OCI-LY7 (cell line): Measurements from ENCODE around the gene DIPK1A. TPM values are rescaled to one million over a fixed set of nuclear protein-coding genes. Genes with fewer than 3 reads are reported as not detected.

Experiments
- BruUV-seq: library from RNA; stranded (reverse); fragments of 400-500 nt; replicated peaks from 2 replicates; lab custom pipeline; 2021; lab: Mats Ljungman, UMichigan
- CTCF ChIA-PET: fragments of 300-600 bp; sonication (Branson Sonifier 250); formaldehyde crosslinking; loops from one replicate; lab custom pipeline; 2022; ENCODE audit warnings: antibody characterized with exemption; ENCODE audit not compliant: unreplicated experiment; lab: Charles Lee
- POLR2A ChIA-PET: fragments of 300-600 bp; sonication (Branson Sonifier 250); formaldehyde crosslinking; loops from one replicate; lab custom pipeline; 2022; ENCODE audit warnings: antibody characterized with exemption; lab: Charles Lee
- DNase-seq: peaks from one replicate; pipeline ENCODE4 v3.0.0-alpha.2; 2015; ENCODE audit warnings: low spot score
- H2AFZ ChIP-seq: fragments of 200-600 bp; sonication (generic), shearing (Covaris generic); 2 replicates; pipeline ENCODE4 v1.6.1; 2014; ENCODE audit warnings: mild to moderate bottlenecking, antibody characterized with exemption, low read length, moderate library complexity
- H3K27ac ChIP-seq: fragments of 200-600 bp; sonication (generic); 2 replicates; pipeline ENCODE4 v1.5.1; 2014; ENCODE audit warnings: mixed run types, low read depth, mild to moderate bottlenecking, moderate library complexity, low read length, inconsistent platforms; ENCODE audit not compliant: poor library complexity, severe bottlenecking
- H3K36me3 ChIP-seq: fragments of 200-600 bp; sonication (generic); 2 replicates; pipeline ENCODE4 v1.6.1; 2014; ENCODE audit warnings: mild to moderate bottlenecking, antibody characterized with exemption, low read length, moderate library complexity, mixed read lengths; ENCODE audit not compliant: insufficient read depth
- H3K4me1 ChIP-seq: fragments of 200-600 bp; sonication (generic); 2 replicates; pipeline ENCODE4 v1.5.1; 2014; ENCODE audit warnings: mild to moderate bottlenecking, low read length; ENCODE audit not compliant: insufficient read depth, poor library complexity, severe bottlenecking
- H3K4me2 ChIP-seq: fragments of 200-600 bp; sonication (generic); 2 replicates; pipeline ENCODE4 v1.6.1; 2014; ENCODE audit warnings: mild to moderate bottlenecking, low read length
- H3K4me3 ChIP-seq: fragments of 200-600 bp; sonication (generic); 2 replicates; pipeline ENCODE4 v1.5.1; 2014; ENCODE audit warnings: mild to moderate bottlenecking, low read depth, low read length; ENCODE audit not compliant: poor library complexity, severe bottlenecking
- H3K79me2 ChIP-seq: fragments of 200-600 bp; sonication (generic); 2 replicates; pipeline ENCODE4 v1.6.1; 2016; ENCODE audit warnings: low read depth, mild to moderate bottlenecking, low read length, moderate library complexity, mixed read lengths; ENCODE audit not compliant: insufficient read depth
- H3K9me2 ChIP-seq: fragments of 200-600 bp; sonication (generic); 2 replicates; pipeline ENCODE4 v1.6.1; 2016; ENCODE audit warnings: mild to moderate bottlenecking, low read length, mixed read lengths; ENCODE audit not compliant: insufficient read depth
- H3K9me3 ChIP-seq: fragments of 200-600 bp; sonication (generic); 2 replicates; pipeline ENCODE4 v1.6.1; 2014; ENCODE audit warnings: mild to moderate bottlenecking, mixed run types, low read length, mixed read lengths
- H4K20me1 ChIP-seq: fragments of 200-600 bp; sonication (generic); 2 replicates; pipeline ENCODE4 v1.6.1; 2014; ENCODE audit warnings: mild to moderate bottlenecking, antibody characterized with exemption, low read length, moderate library complexity, mixed read lengths; ENCODE audit not compliant: insufficient read depth
- EZH2phosphoT487 ChIP-seq: fragments of 200-600 bp; sonication (generic); IDR thresholded peaks from 2 replicates; pipeline ENCODE4 v1.6.1; 2018; ENCODE audit warnings: low read depth, borderline replicate concordance, mild to moderate bottlenecking, mixed run types, antibody characterized with exemption, low read length, moderate library complexity, mixed read lengths
- intact Hi-C: fragments of 100-400 bp; cut with micrococcal nuclease; formaldehyde crosslinking; loops from one replicate; pipeline ENCODE4 v1.10.0; 2022; ENCODE audit not compliant: unreplicated experiment
- total RNA-seq, 2 experiments: library from RNA; depleted of rRNA in 1 of 2; stranded (reverse); fragments of >200 nt in 1 of 2; shearing (Covaris generic) in 1 of 2; gene quantifications; 2 replicates each; pipeline ENCODE4 v1.2.3, GENCODE V29; 2014 to 2022
- TF ChIP-seq, protein P1 (sequence below): fragments of 200-600 bp; sonication (generic); conservative IDR thresholded peaks from 2 replicates; pipeline ENCODE4 v1.5.1; 2014; ENCODE audit warnings: mild to moderate bottlenecking, antibody characterized with exemption, low read length, moderate library complexity, mixed read lengths

The DIPK1A gene
- total RNA-seq, 2 experiments from 2014 or later: 13.0 to 25.4 TPM

DNA sequence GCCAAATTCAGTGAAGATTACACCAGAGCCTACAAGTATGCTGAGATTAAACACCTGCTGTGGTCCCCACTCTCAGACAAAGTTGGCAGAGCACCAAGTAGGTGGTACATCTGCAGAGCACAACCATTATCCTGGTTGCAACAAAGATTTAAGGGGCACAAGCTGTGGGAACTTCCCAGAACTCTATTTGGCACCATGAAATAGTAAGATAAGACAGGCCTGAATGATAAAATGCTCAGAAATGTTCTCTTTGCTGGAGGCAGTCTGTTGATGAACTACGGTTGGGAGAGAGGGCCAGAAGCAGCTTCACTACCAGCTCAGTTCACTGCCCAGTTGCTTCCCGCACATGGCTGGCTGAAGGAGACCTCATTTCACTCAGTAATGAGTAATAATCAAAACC lies 109.5 kb downstream of the DIPK1A start:
- Histone ChIP-seq H3K27ac (no peak overlapping the region), H3K4me1 (peaks cover 11% of the 10 kb centered on the region), H3K4me3 (no peak overlapping the region), H3K79me2 (peaks cover 37% of the 10 kb centered on the region; the same call in 1 of the 2 replicates), H4K20me1 (no peaks in the 10 kb centered on the region), H3K4me2 (no peak overlapping the region), H2AFZ (no peak overlapping the region), H3K9me2 (no peaks in the 10 kb centered on the region), H3K36me3 (peaks cover 61% of the 10 kb centered on the region), H3K9me3 (no peaks in the 10 kb centered on the region)
- POLR2A ChIA-PET: interaction anchor here (0.9 kb wide), 2 partner anchors 13 to 15 kb away, joined by 3 read pairs; no protein-coding TSS in a partner anchor
- intact Hi-C loops: no loop called here
- no TSS peak for BruUV-seq
- CTCF ChIA-PET: no interaction called here
- DNase-seq: no peak
- TF ChIP-seq EZH2phosphoT487: no peak
- TF ChIP-seq, protein P1, sequence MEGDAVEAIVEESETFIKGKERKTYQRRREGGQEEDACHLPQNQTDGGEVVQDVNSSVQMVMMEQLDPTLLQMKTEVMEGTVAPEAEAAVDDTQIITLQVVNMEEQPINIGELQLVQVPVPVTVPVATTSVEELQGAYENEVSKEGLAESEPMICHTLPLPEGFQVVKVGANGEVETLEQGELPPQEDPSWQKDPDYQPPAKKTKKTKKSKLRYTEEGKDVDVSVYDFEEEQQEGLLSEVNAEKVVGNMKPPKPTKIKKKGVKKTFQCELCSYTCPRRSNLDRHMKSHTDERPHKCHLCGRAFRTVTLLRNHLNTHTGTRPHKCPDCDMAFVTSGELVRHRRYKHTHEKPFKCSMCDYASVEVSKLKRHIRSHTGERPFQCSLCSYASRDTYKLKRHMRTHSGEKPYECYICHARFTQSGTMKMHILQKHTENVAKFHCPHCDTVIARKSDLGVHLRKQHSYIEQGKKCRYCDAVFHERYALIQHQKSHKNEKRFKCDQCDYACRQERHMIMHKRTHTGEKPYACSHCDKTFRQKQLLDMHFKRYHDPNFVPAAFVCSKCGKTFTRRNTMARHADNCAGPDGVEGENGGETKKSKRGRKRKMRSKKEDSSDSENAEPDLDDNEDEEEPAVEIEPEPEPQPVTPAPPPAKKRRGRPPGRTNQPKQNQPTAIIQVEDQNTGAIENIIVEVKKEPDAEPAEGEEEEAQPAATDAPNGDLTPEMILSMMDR: no peak

DNA sequence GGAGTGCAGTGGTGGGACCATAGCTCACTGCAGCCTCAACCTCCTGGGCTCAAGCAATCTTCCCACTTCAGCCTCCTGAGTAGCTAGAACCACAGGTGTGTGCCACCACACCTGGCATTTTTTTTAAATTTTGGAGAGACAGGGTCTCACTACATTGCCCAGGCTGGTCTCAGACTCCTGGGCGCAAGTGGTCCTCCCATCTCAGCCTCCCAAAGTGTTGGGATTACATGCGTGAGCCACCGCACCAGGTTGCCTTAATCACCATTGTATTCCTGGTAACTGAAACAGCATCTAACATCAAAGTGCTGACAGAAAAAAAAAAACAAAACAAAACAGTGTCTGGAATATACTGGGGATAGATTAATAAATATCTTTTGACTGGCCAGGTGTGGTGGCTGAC lies 111.2 kb downstream of the DIPK1A start:
- BruUV-seq: no TSS peak
- DNase-seq: no peak
- Histone ChIP-seq H3K36me3 (peaks cover 65% of the 10 kb centered on the region), H4K20me1 (no peaks in the 10 kb centered on the region), H3K4me3 (no peak overlapping the region), H3K79me2 (peaks cover 20% of the 10 kb centered on the region; the same call in 1 of the 2 replicates), H3K27ac (no peak overlapping the region), H3K4me1 (peaks cover 11% of the 10 kb centered on the region), H2AFZ (no peak overlapping the region), H3K4me2 (no peak overlapping the region), H3K9me3 (no peaks in the 10 kb centered on the region), H3K9me2 (no peaks in the 10 kb centered on the region)
- ChIA-PET CTCF (no interaction called here), POLR2A (interaction anchor here (0.6 to 1.8 kb wide), 5 partner anchors 11 to 217 kb away, joined by 3 to 7 read pairs (median 3); no protein-coding TSS in a partner anchor)
- intact Hi-C loops: no loop called here
- TF ChIP-seq, protein P1: no peak
- no peak for TF ChIP-seq EZH2phosphoT487

DNA sequence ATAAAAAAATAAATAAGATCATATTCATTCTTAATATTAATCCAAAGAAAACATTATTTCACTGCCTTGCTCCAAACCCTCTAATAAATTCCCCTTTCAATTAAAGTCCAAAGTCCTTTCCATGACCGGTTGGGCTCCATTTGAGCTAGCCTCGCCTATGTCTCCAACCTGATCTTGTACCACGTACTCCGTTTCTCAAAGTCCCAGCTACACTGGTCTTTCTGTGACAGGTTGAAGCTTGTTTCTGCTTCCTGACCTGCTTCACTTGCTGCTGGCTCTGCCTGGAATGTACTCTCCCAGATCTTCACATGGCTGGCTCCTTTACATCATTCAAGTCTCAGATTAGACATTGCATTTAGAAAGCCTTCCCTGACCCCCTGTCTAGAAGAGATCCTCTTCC lies 113.1 kb downstream of the DIPK1A start:
- no peak for DNase-seq
- H3K4me1 ChIP-seq: peaks cover under 1% of the 10 kb centered on the region
- no peak overlapping the region for H3K27ac ChIP-seq
- no peak overlapping the region for H2AFZ ChIP-seq
- H3K9me3 ChIP-seq: no peaks in the 10 kb centered on the region
- CTCF ChIA-PET: interaction anchor here (1.4 kb wide), 1 partner anchor 10 kb away, joined by 3 read pairs; no protein-coding TSS in a partner anchor
- no peaks in the 10 kb centered on the region for H3K9me2 ChIP-seq
- BruUV-seq: no TSS peak
- intact Hi-C loops: no loop called here
- POLR2A ChIA-PET: interaction anchor here (0.6 to 1.2 kb wide), 3 partner anchors 12 to 342 kb away, joined by 3 to 4 read pairs (median 3); no protein-coding TSS in a partner anchor
- H3K36me3 ChIP-seq: peaks cover 72% of the 10 kb centered on the region
- TF ChIP-seq EZH2phosphoT487: no peak
- TF ChIP-seq, protein P1: no peak
- H4K20me1 ChIP-seq: 0 out of 2 replicates have a peak, but pooled peaks cover 4% of the 10 kb centered on the region
- no peak overlapping the region for H3K4me3 ChIP-seq
- H3K4me2 ChIP-seq: no peak overlapping the region
- peaks cover 7% of the 10 kb centered on the region; the same call in 1 of the 2 replicates for H3K79me2 ChIP-seq
